Ishikawa (cell line): ENCODE results near the gene MATN3.

Source experiments
- CEBPB ChIP-seq: IDR thresholded peaks from 2 replicates; pipeline ENCODE4 v1.6.1; 2012
- CREB1 ChIP-seq: IDR thresholded peaks from 2 replicates; pipeline ENCODE4 v1.6.1; 2012; ENCODE audit warnings: low read depth
- EGR1 ChIP-seq: IDR thresholded peaks from 2 replicates; pipeline ENCODE4 v1.6.1; 2012
- EP300 ChIP-seq: IDR thresholded peaks from 2 replicates; pipeline ENCODE4 v1.6.1; 2012; ENCODE audit warnings: borderline replicate concordance
- FOXM1 ChIP-seq: IDR thresholded peaks from 2 replicates; pipeline ENCODE4 v1.6.1; 2012; ENCODE audit warnings: low read depth, borderline replicate concordance
- RAD21 ChIP-seq: IDR thresholded peaks from 2 replicates; pipeline ENCODE4 v1.6.1; 2012; ENCODE audit warnings: low read depth
- TAF1 ChIP-seq: IDR thresholded peaks from 2 replicates; pipeline ENCODE4 v1.6.1; 2012; ENCODE audit warnings: low read depth, mild to moderate bottlenecking
- TCF12 ChIP-seq: IDR thresholded peaks from 2 replicates; pipeline ENCODE4 v1.6.1; 2012; ENCODE audit warnings: low read depth
- TEAD4 ChIP-seq: IDR thresholded peaks from 2 replicates; pipeline ENCODE4 v1.6.1; 2012
- YY1 ChIP-seq: IDR thresholded peaks from 2 replicates; pipeline ENCODE4 v1.6.1; 2012; ENCODE audit warnings: low read depth
- TF ChIP-seq, protein P1 (sequence below): IDR thresholded peaks from 2 replicates; pipeline ENCODE4 v1.6.1; 2012
- TF ChIP-seq, protein P2 (sequence below): IDR thresholded peaks from 2 replicates; pipeline ENCODE4 v1.6.1; 2012

DNA sequence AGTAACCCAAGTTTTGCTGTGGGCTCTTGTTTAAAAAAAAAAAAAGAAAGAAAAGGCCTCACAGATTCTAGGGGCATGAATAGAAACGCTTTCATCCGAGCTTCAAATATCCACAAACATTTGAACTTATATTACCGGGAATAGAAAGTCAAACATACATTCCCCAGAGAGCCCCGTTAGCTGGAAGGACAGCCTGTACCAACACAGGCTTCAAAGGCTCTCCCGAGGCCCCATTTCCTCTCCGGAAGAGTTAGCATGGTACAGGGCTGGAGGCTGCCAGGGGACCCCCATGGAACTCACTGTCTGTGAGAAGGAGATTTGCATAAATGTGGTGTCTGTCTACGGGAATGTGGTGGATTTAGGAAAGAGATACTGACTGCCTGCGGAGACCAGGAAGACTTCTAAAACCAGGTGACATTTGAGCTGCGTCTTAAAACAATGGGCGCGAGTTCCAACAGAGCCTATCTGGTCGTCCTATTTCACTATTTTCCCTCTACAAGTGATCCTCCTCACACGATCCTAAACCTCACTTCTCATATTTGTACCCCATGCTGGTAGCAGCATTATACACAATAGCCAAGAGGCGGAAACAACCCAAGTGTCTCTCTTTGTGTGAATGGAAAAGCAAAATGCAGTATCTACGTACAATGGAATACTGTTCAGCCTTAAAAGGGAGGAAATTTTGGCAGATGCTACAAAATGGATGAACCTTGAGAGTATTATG, 820 bp upstream of the MATN3 start:
- no peak for TF ChIP-seq RAD21
- TF ChIP-seq, protein P1, sequence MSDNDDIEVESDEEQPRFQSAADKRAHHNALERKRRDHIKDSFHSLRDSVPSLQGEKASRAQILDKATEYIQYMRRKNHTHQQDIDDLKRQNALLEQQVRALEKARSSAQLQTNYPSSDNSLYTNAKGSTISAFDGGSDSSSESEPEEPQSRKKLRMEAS = no peak
- no peak for TF ChIP-seq CEBPB
- TF ChIP-seq EP300 = no peak
- TF ChIP-seq CREB1 = no peak
- TF ChIP-seq, protein P2, sequence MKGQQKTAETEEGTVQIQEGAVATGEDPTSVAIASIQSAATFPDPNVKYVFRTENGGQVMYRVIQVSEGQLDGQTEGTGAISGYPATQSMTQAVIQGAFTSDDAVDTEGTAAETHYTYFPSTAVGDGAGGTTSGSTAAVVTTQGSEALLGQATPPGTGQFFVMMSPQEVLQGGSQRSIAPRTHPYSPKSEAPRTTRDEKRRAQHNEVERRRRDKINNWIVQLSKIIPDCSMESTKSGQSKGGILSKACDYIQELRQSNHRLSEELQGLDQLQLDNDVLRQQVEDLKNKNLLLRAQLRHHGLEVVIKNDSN = no peak
- no peak for TF ChIP-seq YY1
- no peak for TF ChIP-seq TEAD4
- no peak for TF ChIP-seq EGR1
- no peak for TF ChIP-seq TCF12
- TF ChIP-seq TAF1 = no peak
- TF ChIP-seq FOXM1 = no peak
